Osteocyte (in vitro differentiated cells): ENCODE results near the gene CAT. TPM values are rescaled to one million over a fixed set of nuclear protein-coding genes. Genes with fewer than 3 reads are reported as not detected.

ENCODE experiments used
- DNase-seq: peaks from one replicate; pipeline ENCODE4 v3.0.0; 2021; ENCODE audit warnings: mixed read lengths; ENCODE audit not compliant: unreplicated experiment; ENCODE audit errors: extremely low spot score
- H3K27ac Mint-ChIP-seq: one replicate; pipeline ENCODE4 v1.8.0; 2021; ENCODE audit warnings: mild to moderate bottlenecking, mixed read lengths; ENCODE audit not compliant: unreplicated experiment
- H3K27me3 Mint-ChIP-seq: one replicate; pipeline ENCODE4 v1.8.0; 2021; ENCODE audit warnings: mixed read lengths; ENCODE audit not compliant: unreplicated experiment
- H3K36me3 Mint-ChIP-seq: one replicate; pipeline ENCODE4 v1.8.0; 2021; ENCODE audit warnings: mixed read lengths; ENCODE audit not compliant: unreplicated experiment
- H3K4me1 Mint-ChIP-seq: one replicate; pipeline ENCODE4 v1.8.0; 2021; ENCODE audit warnings: mixed read lengths; ENCODE audit not compliant: unreplicated experiment
- H3K4me3 Mint-ChIP-seq: one replicate; pipeline ENCODE4 v1.8.0; 2021; ENCODE audit warnings: mild to moderate bottlenecking, moderate library complexity, mixed read lengths; ENCODE audit not compliant: unreplicated experiment
- H3K9me3 Mint-ChIP-seq: one replicate; pipeline ENCODE4 v1.8.0; 2021; ENCODE audit warnings: mixed read lengths; ENCODE audit not compliant: unreplicated experiment
- total RNA-seq: library from RNA; stranded (reverse); gene quantifications from 2 replicates; pipeline ENCODE4 v1.2.1, GENCODE V29; 2021
- TF ChIP-seq, protein P1 (sequence below): fragments of 200-600 bp; sonication (generic); IDR thresholded peaks from 2 replicates; pipeline ENCODE4 v1.5.0; 2021; ENCODE audit warnings: antibody characterized with exemption, mild to moderate bottlenecking, moderate library complexity

Gene CAT
- total RNA-seq, 1 donor from 2014 or later = 22.4 TPM

DNA sequence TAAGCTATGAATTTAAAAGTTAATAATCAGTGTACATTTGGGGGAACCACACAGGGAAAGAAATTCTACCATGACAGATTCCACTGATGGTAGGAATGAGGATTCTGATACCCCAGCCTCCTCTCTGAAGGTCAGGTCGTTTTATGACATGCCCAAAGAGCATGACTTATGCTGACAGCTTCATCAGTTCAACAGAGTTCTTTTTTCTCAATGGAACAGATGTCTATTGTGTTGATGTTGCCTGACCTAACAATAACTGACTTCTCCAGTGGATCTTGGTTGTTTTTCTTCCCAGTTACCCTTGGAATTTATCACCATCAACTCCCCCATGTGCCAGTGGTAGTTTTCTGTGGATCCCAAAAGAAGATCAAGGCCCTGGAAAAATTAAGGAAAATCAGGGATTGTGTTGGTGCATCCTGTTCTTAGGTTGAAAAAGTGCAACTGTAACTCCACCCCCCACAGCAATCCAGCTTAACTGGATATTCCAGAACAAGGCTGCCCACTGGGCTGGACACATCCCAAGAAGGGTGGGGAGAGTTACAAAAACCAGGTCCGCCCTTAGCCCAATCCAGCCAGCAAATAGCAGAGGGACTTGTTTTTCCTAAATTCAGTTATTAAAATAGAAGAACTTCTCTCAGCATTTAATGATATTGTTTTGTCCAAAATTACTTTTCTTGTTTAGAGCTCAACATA, 31.5 kb upstream of the CAT start:
- no peak overlapping the region for H3K4me3 Mint-ChIP-seq
- H3K4me1 Mint-ChIP-seq = no peaks in the 10 kb centered on the region
- DNase-seq = no peak

DNA sequence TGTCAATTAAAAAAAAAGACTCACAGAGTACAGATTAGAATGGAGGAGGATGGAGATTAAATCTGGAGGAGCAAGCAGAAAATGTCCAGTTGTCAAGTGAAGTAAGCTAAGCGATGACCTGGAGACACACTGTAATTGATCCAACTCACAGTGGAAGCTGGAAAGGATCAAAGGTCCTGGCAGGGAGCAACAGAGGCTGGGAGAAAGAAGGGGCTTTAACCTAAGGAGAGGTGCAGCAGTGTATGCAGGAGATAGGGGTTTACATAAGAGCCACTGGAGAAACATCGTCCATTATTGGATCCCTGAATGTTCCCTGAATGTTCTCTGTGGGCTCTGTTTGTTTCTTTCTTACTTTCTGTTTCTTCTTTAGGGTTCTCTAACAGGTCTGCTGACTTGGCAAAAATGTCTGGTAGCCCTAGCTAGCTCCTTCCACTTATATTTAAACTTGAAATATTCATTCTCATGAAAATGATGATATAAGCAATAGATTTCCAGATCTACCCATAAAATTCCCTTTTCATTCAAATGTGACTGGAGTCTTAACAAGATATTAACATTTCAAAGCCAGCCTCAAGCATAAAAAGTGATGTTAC, 30.1 kb upstream of the CAT start:
- no peak for DNase-seq
- H3K4me3 Mint-ChIP-seq = no peak overlapping the region
- TF ChIP-seq, protein P1, sequence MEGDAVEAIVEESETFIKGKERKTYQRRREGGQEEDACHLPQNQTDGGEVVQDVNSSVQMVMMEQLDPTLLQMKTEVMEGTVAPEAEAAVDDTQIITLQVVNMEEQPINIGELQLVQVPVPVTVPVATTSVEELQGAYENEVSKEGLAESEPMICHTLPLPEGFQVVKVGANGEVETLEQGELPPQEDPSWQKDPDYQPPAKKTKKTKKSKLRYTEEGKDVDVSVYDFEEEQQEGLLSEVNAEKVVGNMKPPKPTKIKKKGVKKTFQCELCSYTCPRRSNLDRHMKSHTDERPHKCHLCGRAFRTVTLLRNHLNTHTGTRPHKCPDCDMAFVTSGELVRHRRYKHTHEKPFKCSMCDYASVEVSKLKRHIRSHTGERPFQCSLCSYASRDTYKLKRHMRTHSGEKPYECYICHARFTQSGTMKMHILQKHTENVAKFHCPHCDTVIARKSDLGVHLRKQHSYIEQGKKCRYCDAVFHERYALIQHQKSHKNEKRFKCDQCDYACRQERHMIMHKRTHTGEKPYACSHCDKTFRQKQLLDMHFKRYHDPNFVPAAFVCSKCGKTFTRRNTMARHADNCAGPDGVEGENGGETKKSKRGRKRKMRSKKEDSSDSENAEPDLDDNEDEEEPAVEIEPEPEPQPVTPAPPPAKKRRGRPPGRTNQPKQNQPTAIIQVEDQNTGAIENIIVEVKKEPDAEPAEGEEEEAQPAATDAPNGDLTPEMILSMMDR = no peak
- H3K27me3 Mint-ChIP-seq = peaks cover 55% of the 10 kb centered on the region
- H3K27ac Mint-ChIP-seq = no peak overlapping the region
- H3K9me3 Mint-ChIP-seq = peaks cover 22% of the 10 kb centered on the region
- no peaks in the 10 kb centered on the region for H3K36me3 Mint-ChIP-seq
- no peaks in the 10 kb centered on the region for H3K4me1 Mint-ChIP-seq

More for the DNA sequence above, 31.5 kb upstream of the CAT start:
- Mint-ChIP-seq H3K27me3 (peaks cover 62% of the 10 kb centered on the region), H3K9me3 (peaks cover 11% of the 10 kb centered on the region), H3K36me3 (no peaks in the 10 kb centered on the region), H3K27ac (no peak overlapping the region)
- TF ChIP-seq, protein P1 = no peak

DNA sequence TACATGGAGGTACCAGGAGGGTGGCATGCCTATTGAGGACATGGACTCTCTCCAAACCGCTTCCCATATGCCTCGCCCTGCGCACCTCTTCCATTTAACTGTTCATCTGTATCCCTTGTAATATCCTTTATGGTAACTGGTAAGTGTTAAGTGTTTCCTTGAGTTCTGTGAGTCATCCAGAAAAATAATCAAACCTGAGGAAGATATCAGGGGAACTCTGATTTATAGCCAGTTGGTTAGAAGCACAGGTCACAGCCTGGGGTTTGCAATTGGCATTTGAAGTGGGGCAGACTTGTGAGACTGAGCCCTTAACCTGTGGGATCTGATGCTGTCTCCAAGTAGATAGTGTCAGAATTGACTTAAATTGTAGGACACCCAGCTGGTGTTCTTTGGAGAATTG, 27.6 kb upstream of the CAT start:
- TF ChIP-seq, protein P1 = no peak
- Mint-ChIP-seq H3K9me3 (peaks cover 34% of the 10 kb centered on the region), H3K36me3 (no peaks in the 10 kb centered on the region), H3K4me3 (no peak overlapping the region), H3K27me3 (peaks cover 34% of the 10 kb centered on the region), H3K27ac (no peak overlapping the region), H3K4me1 (no peaks in the 10 kb centered on the region)
- DNase-seq = no peak

DNA sequence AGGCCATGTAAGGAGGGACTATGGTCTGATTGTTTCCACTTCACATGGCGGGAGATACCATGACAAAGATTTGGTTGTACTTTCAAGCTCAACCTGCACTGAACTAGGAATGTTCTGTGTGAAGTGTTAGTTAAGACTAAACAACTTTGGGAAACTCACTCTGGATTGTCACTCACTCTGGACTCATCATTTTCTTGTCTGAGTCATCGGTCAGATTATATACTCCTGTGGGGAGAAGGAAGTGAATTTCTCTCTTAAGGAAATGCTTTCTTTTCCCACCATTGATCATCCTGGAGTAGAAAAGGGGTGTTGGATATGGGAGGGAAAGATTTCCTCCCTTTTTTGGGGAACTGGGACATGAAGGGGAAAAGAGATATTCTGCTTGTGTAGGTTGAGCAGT, 26.9 kb upstream of the CAT start:
- TF ChIP-seq, protein P1 = no peak
- Mint-ChIP-seq H3K36me3 (no peaks in the 10 kb centered on the region), H3K4me1 (no peaks in the 10 kb centered on the region), H3K27me3 (peaks cover 32% of the 10 kb centered on the region), H3K9me3 (peaks cover 34% of the 10 kb centered on the region), H3K4me3 (no peak overlapping the region), H3K27ac (no peak overlapping the region)
- DNase-seq = no peak

- H3K4me3 Mint-ChIP-seq = no peak overlapping the region
- H3K9me3 Mint-ChIP-seq = peaks cover 30% of the 10 kb centered on the region
- H3K27me3 Mint-ChIP-seq = peaks cover 28% of the 10 kb centered on the region
- no peaks in the 10 kb centered on the region for H3K36me3 Mint-ChIP-seq
- H3K27ac Mint-ChIP-seq = no peak overlapping the region
- TF ChIP-seq, protein P1 = no peak
- H3K4me1 Mint-ChIP-seq = no peaks in the 10 kb centered on the region
- no peak for DNase-seq
Measured at GRCh38 chr11:34413263-34413662, 25.5 kb upstream of the CAT start.
